Liver (tissue), 3 donors: ENCODE data around the gene HOMEZ.
"Not testable (repeated sequence)": the region's sequence is repeated elsewhere in the genome, so short reads cannot be mapped to it uniquely, and the experiment has no call there.

Source experiments
- CTCF ChIP-seq: fragments of 150-350 bp; IDR thresholded peaks from 2 replicates; pipeline ENCODE4 v1.5.1; 2017; ENCODE audit warnings: improper control_type of control experiment, low read depth, low read length; ENCODE audit not compliant: missing input control
- JUND ChIP-seq, 2 donors: IDR thresholded peaks; 2 replicates each; pipeline ENCODE4 v1.6.1; 2016; ENCODE audit warnings: antibody characterized with exemption in 2 of 2
- MAX ChIP-seq: IDR thresholded peaks from 2 replicates; pipeline ENCODE4 v1.6.1; 2016; ENCODE audit warnings: antibody characterized with exemption
- RAD21 ChIP-seq, 2 donors: IDR thresholded peaks; 2 replicates each; pipeline ENCODE4 v1.6.1; 2016; ENCODE audit warnings: antibody characterized with exemption in 2 of 2, mild to moderate bottlenecking in 2 of 2
- REST ChIP-seq: IDR thresholded peaks from 2 replicates; pipeline ENCODE4 v1.6.1; 2016; ENCODE audit warnings: antibody characterized with exemption, mild to moderate bottlenecking
- RXRA ChIP-seq, 2 donors: IDR thresholded peaks; 2 replicates each; pipeline ENCODE4 v1.6.1; 2017 to 2018; ENCODE audit warnings: antibody characterized with exemption in 2 of 2, mild to moderate bottlenecking in 1 of 2
- YY1 ChIP-seq: IDR thresholded peaks from 2 replicates; pipeline ENCODE4 v1.6.1; 2016; ENCODE audit warnings: antibody characterized with exemption, mild to moderate bottlenecking
- donor health status: healthy.
- donor health status: healthy.

GRCh38 chr14:23224958-23225357 lies 61.0 kb downstream of the HOMEZ start:
- TF ChIP-seq RAD21 (IDR thresholded peaks at IDR 0.05); CTCF; RXRA (IDR thresholded peaks at IDR 0.05); JUND (IDR thresholded peaks at IDR 0.05); REST; MAX; YY1: not testable (repeated sequence)
